Natural killer cell (primary cell): ENCODE data around the gene CATSPERD. TPM values are rescaled to one million over a fixed set of nuclear protein-coding genes. Genes with fewer than 3 reads are reported as not detected.

Experiments
- ATAC-seq, 3 donors: fragments of 150-1000 bp in 2 of 3; fragments of 200-7000 bp in 1 of 3; cut with Tn5 transposase; 1 replicate in 1 of 3; 2 replicates in 2 of 3; pipeline ENCODE4 v1.10.0; 2021; ENCODE audit warnings: mild to moderate bottlenecking in 2 of 3, moderate library complexity in 2 of 3
- DNase-seq, 2 donors: peaks; one replicate each; pipeline versions ENCODE4 v3.0.0 to v3.0.0-alpha.2; 2013 to 2021; ENCODE audit warnings: mixed read lengths in 1 of 2
- H3K27ac ChIP-seq: one replicate; pipeline ENCODE4 v1.5.1; 2013; ENCODE audit warnings: mild to moderate bottlenecking, low read length
- H3K27me3 ChIP-seq: one replicate; pipeline ENCODE4 v1.6.1; 2013; ENCODE audit warnings: low read length; ENCODE audit not compliant: control insufficient read depth, insufficient read depth
- H3K36me3 ChIP-seq: one replicate; pipeline ENCODE4 v1.6.1; 2013; ENCODE audit warnings: low read length; ENCODE audit not compliant: control insufficient read depth, insufficient read depth
- H3K4me1 ChIP-seq: one replicate; pipeline ENCODE4 v1.6.1; 2013; ENCODE audit warnings: low read length; ENCODE audit not compliant: control insufficient read depth, insufficient read depth
- H3K4me3 ChIP-seq: one replicate; pipeline ENCODE4 v1.5.1; 2013; ENCODE audit warnings: low read length
- H3K9me3 ChIP-seq: one replicate; pipeline ENCODE4 v1.6.1; 2013; ENCODE audit warnings: low read length; ENCODE audit not compliant: control insufficient read depth, insufficient read depth
- H3K27ac Mint-ChIP-seq, 2 donors: one replicate each; pipeline ENCODE4 v1.8.0; 2022; ENCODE audit warnings: mild to moderate bottlenecking in 2 of 2, mixed read lengths in 2 of 2, moderate library complexity in 1 of 2
- H3K27me3 Mint-ChIP-seq, 2 donors: one replicate each; pipeline ENCODE4 v1.8.0; 2022; ENCODE audit warnings: low read depth in 2 of 2, mixed read lengths in 2 of 2
- H3K36me3 Mint-ChIP-seq: one replicate; pipeline ENCODE4 v1.8.0; 2022; ENCODE audit warnings: mixed read lengths
- H3K4me1 Mint-ChIP-seq, 2 donors: one replicate each; pipeline ENCODE4 v1.8.0; 2022; ENCODE audit warnings: mixed read lengths in 2 of 2
- H3K4me3 Mint-ChIP-seq: one replicate; pipeline ENCODE4 v1.8.0; 2022; ENCODE audit warnings: mild to moderate bottlenecking, moderate library complexity, mixed read lengths
- H3K9me3 Mint-ChIP-seq, 2 donors: one replicate each; pipeline ENCODE4 v1.8.0; 2022; ENCODE audit warnings: mixed read lengths in 2 of 2
- CTCF ChIP-seq: fragments of 200-600 bp; IDR thresholded peaks from one replicate; pipeline ENCODE4 v1.8.0; 2022; ENCODE audit warnings: antibody characterized with exemption
- WGBS: methylation state at CpG from one replicate; pipeline ENCODE4 v1.1.7; 2013; ENCODE audit warnings: missing lambda C conversion rate; ENCODE audit not compliant: insufficient coverage; 5-methylcytosine and 5-hydroxymethylcytosine counted together
- intact Hi-C: fragments of 100-400 bp; cut with micrococcal nuclease; formaldehyde crosslinking; loops from one replicate; pipeline ENCODE4 v1.14.2; 2022
- total RNA-seq, 4 donors: library from RNA; stranded (reverse); fragments of 120-200 nt in 1 of 4; gene quantifications; one replicate each; pipeline versions ENCODE4 v1.2.3 to v1.2.4, GENCODE V29; 2013 to 2022

Gene CATSPERD
- total RNA-seq, 3 donors from 2014 or later (not counting 1 experiment from before 2014, with no cell fraction given): not detected

GRCh38 chr19:5814123-5814851 is 93.8 kb downstream of the CATSPERD start:
- no peaks in the 10 kb centered on the region for H3K9me3 ChIP-seq
- Mint-ChIP-seq H3K27me3 (peaks cover 0 to 10% of the 10 kb centered on the region in 2 donors), H3K9me3 (no peaks in the 10 kb centered on the region), H3K4me3 (no peak overlapping the region), H3K27ac (no peak overlapping the region), H3K36me3 (no peaks in the 10 kb centered on the region), H3K4me1 (no peaks in the 10 kb centered on the region)
- no peak overlapping the region for H3K27ac ChIP-seq
- WGBS: 71% methylated on average over 9 of the region's 9 CpGs
- TF ChIP-seq CTCF: no peak
- intact Hi-C loops: no loop called here
- no peaks in the 10 kb centered on the region for H3K4me1 ChIP-seq
- ATAC-seq (no peak), DNase-seq (no peak)
- H3K27me3 ChIP-seq: no peaks in the 10 kb centered on the region
- H3K4me3 ChIP-seq: no peak overlapping the region
- no peaks in the 10 kb centered on the region for H3K36me3 ChIP-seq

DNA sequence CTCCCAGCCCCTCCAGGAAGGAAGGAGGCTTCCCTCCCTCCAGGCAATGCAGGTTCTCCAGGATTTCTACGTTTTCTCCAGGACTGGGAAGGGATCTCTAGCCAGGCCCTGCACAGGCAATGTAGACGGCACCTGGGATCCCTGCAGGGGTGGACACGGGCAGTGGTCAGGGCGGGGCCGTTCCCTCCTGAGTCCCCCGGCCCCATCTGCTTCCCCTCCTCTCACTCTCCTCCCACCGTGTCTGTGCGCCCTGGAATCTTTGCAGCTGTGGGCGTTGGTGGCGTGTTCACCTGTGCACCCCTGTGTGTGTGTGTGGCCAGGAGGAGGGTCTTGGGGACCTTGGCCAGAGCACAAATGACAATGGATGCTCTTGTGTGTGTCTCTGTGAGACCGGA is 94.4 kb downstream of the CATSPERD start:
- Mint-ChIP-seq H3K27me3 (peaks cover 0 to 10% of the 10 kb centered on the region in 2 donors), H3K4me3 (no peak overlapping the region), H3K27ac (no peak overlapping the region), H3K9me3 (no peaks in the 10 kb centered on the region), H3K4me1 (no peaks in the 10 kb centered on the region), H3K36me3 (no peaks in the 10 kb centered on the region)
- 64% methylated on average over 9 of the region's 11 CpGs for WGBS
- H3K4me3 ChIP-seq: no peak overlapping the region
- H3K27ac ChIP-seq: no peak overlapping the region
- H3K36me3 ChIP-seq: no peaks in the 10 kb centered on the region
- TF ChIP-seq CTCF: no peak
- H3K4me1 ChIP-seq: no peaks in the 10 kb centered on the region
- H3K27me3 ChIP-seq: no peaks in the 10 kb centered on the region
- ATAC-seq (no peak), DNase-seq (no peak)
- intact Hi-C loops: no loop called here
- no peaks in the 10 kb centered on the region for H3K9me3 ChIP-seq

DNA sequence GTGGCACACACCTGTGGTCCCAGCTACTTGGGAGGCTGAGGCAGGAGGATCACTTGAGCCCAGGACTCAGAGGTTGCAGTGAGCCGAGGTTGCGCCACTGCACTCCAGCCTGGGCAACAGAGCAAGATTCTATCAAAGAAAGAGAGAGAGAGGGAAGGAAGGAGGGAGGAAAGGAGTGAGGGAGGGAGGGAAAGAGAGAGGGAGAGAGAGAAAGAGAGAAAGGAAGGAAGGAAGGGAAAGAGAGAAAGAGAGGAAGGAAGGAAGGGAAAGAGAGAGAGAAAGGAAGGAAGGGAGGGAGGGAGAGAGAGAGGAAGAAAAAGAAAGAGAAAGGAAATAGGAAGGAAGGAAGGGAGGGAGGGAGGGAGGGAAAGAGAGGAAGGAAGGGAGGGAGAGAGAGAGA is 96.8 kb downstream of the CATSPERD start:
- H3K36me3 ChIP-seq: no peaks in the 10 kb centered on the region
- H3K27ac ChIP-seq: no peak overlapping the region
- no peaks in the 10 kb centered on the region for H3K9me3 ChIP-seq
- Mint-ChIP-seq H3K4me3 (no peak overlapping the region), H3K9me3 (no peaks in the 10 kb centered on the region), H3K4me1 (peaks cover 0 to 4% of the 10 kb centered on the region in 2 donors), H3K27ac (no peak overlapping the region), H3K36me3 (no peaks in the 10 kb centered on the region), H3K27me3 (peaks cover 0 to 13% of the 10 kb centered on the region in 2 donors)
- WGBS: 96% methylated on average over 2 of the region's 2 CpGs
- DNase-seq (no peak), ATAC-seq (no peak)
- TF ChIP-seq CTCF: no peak
- no peak overlapping the region for H3K4me3 ChIP-seq
- intact Hi-C loops: no loop called here
- no peaks in the 10 kb centered on the region for H3K27me3 ChIP-seq
- no peaks in the 10 kb centered on the region for H3K4me1 ChIP-seq

GRCh38 chr19:5818594-5818993 is 98.2 kb downstream of the CATSPERD start:
- intact Hi-C loops: no loop called here
- H3K4me3 ChIP-seq: no peak overlapping the region
- Mint-ChIP-seq H3K36me3 (no peaks in the 10 kb centered on the region), H3K27me3 (peaks cover 0 to 13% of the 10 kb centered on the region in 2 donors), H3K4me3 (no peak overlapping the region), H3K4me1 (peaks cover 0 to 4% of the 10 kb centered on the region in 2 donors), H3K9me3 (no peaks in the 10 kb centered on the region), H3K27ac (no peak overlapping the region)
- TF ChIP-seq CTCF: no peak
- H3K27me3 ChIP-seq: no peaks in the 10 kb centered on the region
- H3K27ac ChIP-seq: no peak overlapping the region
- ATAC-seq: no peak
- H3K4me1 ChIP-seq: no peaks in the 10 kb centered on the region
- no peaks in the 10 kb centered on the region for H3K9me3 ChIP-seq
- DNase-seq: no peak
- 83% methylated on average over 10 of the region's 10 CpGs for WGBS
- H3K36me3 ChIP-seq: no peaks in the 10 kb centered on the region
